ENCODE measurements around the gene FAM50A.

Gene FAM50A

GRCh38 chrX:154476821-154477220 is 32.9 kb downstream of the FAM50A start:
- no peak for TF ChIP-seq SIN3A (IDR thresholded peaks at IDR 0.05; ENCODE audit: borderline replicate concordance, insufficient read depth, low read length)
- TF ChIP-seq FOXP2 (optimal IDR thresholded peaks at IDR 0.05; ENCODE audit: borderline replicate concordance, extremely low read depth, extremely low read length, insufficient read depth), result no peak
- 0 out of 2 replicates have a peak, but pooled peaks have one; percentile 42 for TF ChIP-seq POLR2AphosphoS5 (IDR thresholded peaks at IDR 0.05; ENCODE audit: low read depth, low read length)
- no peak for TF ChIP-seq REST (IDR thresholded peaks at IDR 0.05; ENCODE audit: insufficient read depth in 1 of 2, low read depth in 2 of 2, low read length in 2 of 2)
- no peak for TF ChIP-seq TAF1 (IDR thresholded peaks at IDR 0.05; ENCODE audit: borderline replicate concordance, insufficient read depth, low read length)

GRCh38 chrX:154477891-154478477 is 34.0 kb downstream of the FAM50A start:
- no peak for TF ChIP-seq REST (IDR thresholded peaks at IDR 0.05; ENCODE audit: insufficient read depth in 1 of 2, low read depth in 2 of 2, low read length in 2 of 2)
- no peak for TF ChIP-seq POLR2AphosphoS5 (IDR thresholded peaks at IDR 0.05; ENCODE audit: low read depth, low read length)
- TF ChIP-seq TAF1 (IDR thresholded peaks at IDR 0.05; ENCODE audit: borderline replicate concordance, insufficient read depth, low read length), result no peak
- TF ChIP-seq FOXP2 (optimal IDR thresholded peaks at IDR 0.05; ENCODE audit: borderline replicate concordance, extremely low read depth, extremely low read length, insufficient read depth), result no peak
- TF ChIP-seq SIN3A (IDR thresholded peaks at IDR 0.05; ENCODE audit: borderline replicate concordance, insufficient read depth, low read length), result no peak

- TF ChIP-seq TAF1 (IDR thresholded peaks at IDR 0.05; ENCODE audit: borderline replicate concordance, insufficient read depth, low read length) (0 out of 2 replicates have a peak, but pooled peaks have one; percentile 57), POLR2AphosphoS5 (IDR thresholded peaks at IDR 0.05; ENCODE audit: low read depth, low read length) (peak; percentile 39; the same call in 1 of the 2 replicates), SIN3A (IDR thresholded peaks at IDR 0.05; ENCODE audit: borderline replicate concordance, insufficient read depth, low read length) (0 out of 2 replicates have a peak, but pooled peaks have one; percentile 40), REST (IDR thresholded peaks at IDR 0.05; ENCODE audit: insufficient read depth in 1 of 2, low read depth in 2 of 2, low read length in 2 of 2) (no peak), FOXP2 (optimal IDR thresholded peaks at IDR 0.05; ENCODE audit: borderline replicate concordance, extremely low read depth, extremely low read length, insufficient read depth) (no peak)
Observed at GRCh38 chrX:154478728-154479622, 35.0 kb downstream of the FAM50A start, which contains the start of gene LAGE3. LAGE3 (minus strand) TSS chrX:154479281; CDS start chrX:154478915, 366 bp downstream.

GRCh38 chrX:154481195-154481594 is 37.3 kb downstream of the FAM50A start:
- TF ChIP-seq FOXP2 (optimal IDR thresholded peaks at IDR 0.05; ENCODE audit: borderline replicate concordance, extremely low read depth, extremely low read length, insufficient read depth) (no peak), TAF1 (IDR thresholded peaks at IDR 0.05; ENCODE audit: borderline replicate concordance, insufficient read depth, low read length) (no peak), POLR2AphosphoS5 (IDR thresholded peaks at IDR 0.05; ENCODE audit: low read depth, low read length) (no peak), SIN3A (IDR thresholded peaks at IDR 0.05; ENCODE audit: borderline replicate concordance, insufficient read depth, low read length) (no peak), REST (IDR thresholded peaks at IDR 0.05; ENCODE audit: insufficient read depth in 1 of 2, low read depth in 2 of 2, low read length in 2 of 2) (no peak)
